HG02798 (cell line): Measurements from ENCODE around the gene KRT72.
"Not testable (repeated sequence)": the region's sequence is repeated elsewhere in the genome, so short reads cannot be mapped to it uniquely, and the experiment has no call there.

Experiments used
- ATAC-seq: cut with Tn5 transposase; IDR thresholded peaks from one replicate; pipeline ENCODE4 v1.9.1; 2021; ENCODE audit warnings: mild to moderate bottlenecking; ENCODE audit not compliant: unreplicated experiment, poor library complexity

The KRT72 gene

DNA sequence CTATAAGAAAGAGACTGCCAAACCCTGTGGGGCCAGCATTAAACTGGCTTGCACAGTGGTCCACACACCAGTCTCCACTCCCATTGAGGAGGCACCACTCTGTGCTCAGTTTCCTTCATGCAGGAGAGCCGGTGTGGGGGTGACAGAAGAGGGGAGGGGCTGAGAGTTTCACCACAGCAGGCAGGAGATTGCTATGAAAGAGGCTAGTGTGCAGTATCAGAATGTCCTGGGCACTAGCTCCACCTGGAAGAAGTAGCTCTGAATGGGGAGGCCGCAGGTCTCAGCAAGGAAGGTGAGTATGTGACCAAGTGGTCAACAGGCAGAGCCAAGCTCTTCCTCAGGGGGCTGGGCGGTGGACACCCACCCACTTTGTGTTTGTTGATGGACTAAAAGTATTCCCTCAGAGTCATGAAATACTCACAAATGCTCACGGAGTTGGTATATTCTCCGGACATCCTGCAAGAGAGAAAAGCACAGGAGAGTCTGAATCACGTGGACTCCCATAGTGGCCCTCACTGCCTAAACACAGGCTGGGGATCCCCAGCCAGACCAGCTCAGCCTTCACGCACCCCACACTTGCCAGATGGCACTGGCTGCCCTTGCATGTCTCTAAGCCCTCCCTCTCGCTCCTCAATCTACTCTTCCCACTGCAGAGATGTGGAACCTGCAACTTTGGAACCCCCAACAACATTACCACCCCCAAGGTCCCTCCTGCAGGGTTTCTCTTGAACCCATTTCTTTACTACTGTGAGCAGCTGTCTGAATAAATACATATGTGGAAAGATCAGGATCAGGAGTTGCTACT is 7.8 kb upstream of the KRT72 start:
- ATAC-seq = no peak

DNA sequence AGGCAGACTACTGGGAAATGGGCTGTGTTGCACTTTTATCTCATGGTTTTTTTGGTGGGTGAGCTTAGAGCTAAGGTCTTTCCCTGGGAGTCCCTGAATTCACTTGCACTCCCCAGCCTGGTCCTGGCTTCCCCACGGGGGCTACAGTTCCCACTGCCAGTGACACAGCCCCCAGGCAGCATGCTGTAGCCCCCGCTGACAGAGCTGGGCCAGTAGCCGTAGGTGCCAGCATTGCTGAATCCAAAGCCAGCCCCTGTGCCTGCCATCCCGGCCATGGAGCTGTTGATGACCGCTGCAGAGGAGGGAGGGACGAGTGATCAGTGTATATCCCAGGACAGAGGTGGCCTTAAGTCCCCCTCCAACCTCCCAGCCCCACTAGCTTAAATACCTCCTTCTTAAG is 6.9 kb upstream of the KRT72 start:
- ATAC-seq = no peak

GRCh38 chr12:52607314-52607713 is 6.1 kb upstream of the KRT72 start:
- no peak for ATAC-seq

DNA sequence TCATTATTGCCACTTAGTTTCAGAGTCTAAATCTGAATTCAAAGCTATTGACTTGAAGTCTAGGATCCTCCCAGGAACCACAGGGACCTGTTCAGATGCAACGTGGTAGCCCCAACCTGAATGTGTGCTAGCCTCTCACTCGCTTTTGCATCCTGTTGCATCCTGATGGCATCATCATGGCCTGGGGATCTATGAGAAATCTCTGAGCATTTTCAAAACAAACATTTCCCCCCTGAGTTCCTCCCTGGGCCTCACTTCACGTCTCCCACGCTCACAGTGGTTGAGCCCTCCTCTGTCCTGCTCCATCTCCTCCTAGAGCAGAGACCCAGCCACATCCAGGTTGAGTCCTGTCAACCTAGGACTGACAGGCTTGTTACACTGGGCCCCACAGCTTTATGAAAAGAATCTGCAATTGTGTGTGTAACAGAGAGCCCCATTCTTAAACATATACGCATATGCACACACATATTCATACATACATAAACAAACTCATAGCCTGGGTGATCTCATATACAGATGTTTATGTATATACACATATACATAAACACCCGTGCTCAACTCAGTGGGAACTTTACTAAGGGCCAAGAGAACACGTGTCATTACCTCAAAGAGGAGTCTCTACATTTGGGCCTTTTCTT is 5.4 kb upstream of the KRT72 start:
- no peak for ATAC-seq

DNA sequence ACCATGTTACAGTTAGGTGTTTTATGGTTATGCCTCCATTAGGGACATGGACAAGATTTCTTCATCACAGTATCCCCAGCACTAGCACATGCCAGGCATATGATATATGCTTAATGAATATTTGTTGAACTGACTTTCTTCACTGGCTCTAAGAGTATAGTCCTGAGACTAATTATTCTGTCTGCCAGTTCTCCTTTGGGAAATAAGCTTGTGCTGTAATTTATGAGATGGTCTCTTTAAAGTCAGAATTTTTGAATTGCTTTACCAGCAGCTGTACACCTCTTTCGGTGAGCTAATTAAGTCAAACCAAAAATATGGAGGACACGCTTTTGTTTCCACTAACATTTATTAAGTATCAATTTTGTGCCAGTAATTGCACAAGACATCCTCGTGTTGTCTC is 4.8 kb upstream of the KRT72 start:
- ATAC-seq = no peak

GRCh38 chr12:52605542-52605941 is 4.3 kb upstream of the KRT72 start:
- ATAC-seq = no peak

DNA sequence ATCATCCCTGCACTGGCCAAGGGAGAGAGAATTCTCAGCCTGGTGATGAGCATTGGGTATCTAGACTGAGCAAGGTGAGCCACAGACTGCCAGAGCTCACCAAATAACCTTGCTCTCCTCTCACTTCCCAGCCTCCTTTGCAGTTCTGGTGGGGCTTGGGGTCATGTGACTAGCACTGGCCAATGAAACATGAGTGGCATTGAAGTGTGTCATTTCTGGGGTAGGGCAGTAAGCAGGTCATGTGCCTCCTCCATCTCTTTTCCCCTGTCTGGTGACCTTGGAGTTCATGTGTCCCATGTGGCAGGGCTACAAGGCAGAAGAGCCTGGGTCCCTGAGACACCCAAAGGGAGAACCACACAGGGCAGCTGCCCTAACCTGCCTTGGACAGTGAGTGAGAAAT is 3.6 kb upstream of the KRT72 start:
- no peak for ATAC-seq

- ATAC-seq = no peak
Observed at GRCh38 chr12:52603314-52603713, 2.1 kb upstream of the KRT72 start.

GRCh38 chr12:52602552-52602951 is 1.3 kb upstream of the KRT72 start:
- no peak for ATAC-seq

- ATAC-seq = no peak
Observed at GRCh38 chr12:52601671-52602070, 408 bp upstream of the KRT72 start.

GRCh38 chr12:52600475-52600874 is 788 bp downstream of the KRT72 start:
- no peak for ATAC-seq

- no peak for ATAC-seq
Observed at GRCh38 chr12:52600071-52600470, 1.2 kb downstream of the KRT72 start.

- no peak for ATAC-seq
Observed at GRCh38 chr12:52598966-52599365, 2.3 kb downstream of the KRT72 start.

- ATAC-seq = not testable (repeated sequence)
Observed at GRCh38 chr12:52594237-52594636, 7.0 kb downstream of the KRT72 start.

GRCh38 chr12:52591521-52591920 is 9.7 kb downstream of the KRT72 start:
- no peak for ATAC-seq

DNA sequence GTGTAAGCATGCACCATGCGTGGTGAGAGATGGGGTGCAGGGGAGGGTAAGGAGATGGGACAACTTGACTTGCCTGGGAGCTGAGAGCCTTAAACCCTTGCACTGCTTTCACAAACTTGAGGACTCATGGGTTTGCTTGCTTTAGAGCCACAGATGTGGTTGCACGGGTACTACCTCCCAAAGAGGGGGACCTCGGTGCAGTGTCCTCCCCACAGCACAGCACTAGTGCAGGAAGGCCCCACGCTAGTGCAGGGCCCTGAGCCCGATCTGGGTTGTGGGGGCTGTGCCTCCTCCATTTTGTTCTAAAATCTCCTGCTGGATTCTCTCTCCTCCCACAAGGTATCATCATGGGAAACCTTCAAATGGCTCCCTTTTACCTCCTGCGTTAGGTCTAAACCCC is 11.2 kb downstream of the KRT72 start:
- ATAC-seq = no peak

- ATAC-seq = no peak
Observed at GRCh38 chr12:52587563-52587962, 13.7 kb downstream of the KRT72 start.

- ATAC-seq = no peak
Observed at GRCh38 chr12:52585946-52586345, 15.3 kb downstream of the KRT72 start.

GRCh38 chr12:52585066-52585465 is 16.2 kb downstream of the KRT72 start:
- no peak for ATAC-seq

DNA sequence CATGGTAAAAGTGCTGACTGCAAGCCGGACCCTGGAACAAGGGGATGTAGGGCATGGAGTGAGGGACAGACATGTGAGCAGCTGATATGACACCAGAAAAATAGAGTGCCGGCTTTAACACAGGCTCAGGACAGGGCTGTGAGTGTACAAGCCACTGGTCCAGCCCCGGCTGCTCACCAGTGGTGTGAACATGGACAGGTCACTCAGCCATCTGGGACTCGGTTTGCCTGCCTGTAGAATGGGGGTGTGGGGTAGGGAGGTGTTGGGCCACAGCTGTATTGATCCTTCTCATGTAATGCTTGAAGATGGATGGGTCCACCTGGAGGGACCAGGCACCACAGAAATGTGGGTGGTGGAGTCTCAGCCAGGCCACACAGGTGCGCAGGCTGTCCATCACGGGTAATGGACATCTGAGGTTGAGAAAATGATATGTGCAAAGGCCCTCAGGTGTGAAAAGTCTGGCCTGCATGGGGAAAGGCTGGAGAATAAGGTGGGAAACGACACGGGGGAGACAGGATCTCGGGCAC is 17.0 kb downstream of the KRT72 start:
- no peak for ATAC-seq

DNA sequence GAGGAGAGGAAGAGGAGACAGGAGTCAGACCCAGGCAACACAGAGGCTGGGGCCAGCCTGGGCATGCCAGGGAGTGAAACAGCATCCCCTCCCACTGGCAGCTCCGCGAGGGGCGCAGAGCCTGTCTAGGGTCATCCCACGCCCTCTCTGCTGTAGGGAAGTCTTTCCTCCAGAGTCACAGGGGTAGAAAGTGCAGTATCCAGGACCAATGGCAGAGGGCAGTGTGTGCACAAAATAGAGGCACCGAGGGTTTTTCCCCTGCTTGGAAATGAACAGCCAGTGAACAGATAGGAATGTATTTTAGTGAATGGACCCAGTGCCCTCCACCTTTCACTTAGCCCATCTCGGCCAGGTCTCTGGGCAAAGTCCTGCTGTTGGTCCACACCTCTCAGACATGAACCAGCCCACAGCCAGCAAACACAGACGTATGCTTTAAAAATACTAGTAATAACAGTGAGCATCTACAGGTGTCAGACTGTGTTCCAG is 18.2 kb downstream of the KRT72 start:
- no peak for ATAC-seq

- ATAC-seq = no peak
Observed at GRCh38 chr12:52582486-52582885, 18.8 kb downstream of the KRT72 start.
